Neural cell (in vitro differentiated cells): ENCODE data around the gene METAP2. TPM values are rescaled to one million over a fixed set of nuclear protein-coding genes. Genes with fewer than 3 reads are reported as not detected.

Experiments
- H2AFZ ChIP-seq: fragments of 200-600, 300-800 bp; sonication (generic), shearing (Covaris generic); 2 replicates; pipeline ENCODE4 v1.6.0; 2014; ENCODE audit warnings: low read depth, mild to moderate bottlenecking, antibody characterized with exemption, low read length, moderate library complexity
- H3F3A ChIP-seq: fragments of 200-600 bp; shearing (Covaris generic); 2 replicates; pipeline ENCODE4 v1.6.1; 2016; ENCODE audit warnings: mild to moderate bottlenecking, moderate library complexity, mixed read lengths, antibody characterized with exemption, low read length; ENCODE audit not compliant: insufficient read depth, poor library complexity, severe bottlenecking
- H3K27ac ChIP-seq: fragments of 200-600, 300-800 bp; sonication (generic), shearing (Covaris generic); 2 replicates; pipeline ENCODE4 v1.5.1; 2014; ENCODE audit warnings: mild to moderate bottlenecking, low read length, moderate library complexity
- H3K27me3 ChIP-seq: fragments of 300-800, 200-600 bp; sonication (generic), shearing (Covaris generic); 2 replicates; pipeline ENCODE4 v1.6.0; 2014; ENCODE audit warnings: mild to moderate bottlenecking, low read depth, low read length, moderate library complexity; ENCODE audit not compliant: insufficient read depth
- H3K36me3 ChIP-seq: fragments of 300-800, 200-600 bp; sonication (generic), shearing (Covaris generic); 2 replicates; pipeline ENCODE4 v1.5.1; 2014; ENCODE audit warnings: mild to moderate bottlenecking, antibody characterized with exemption, low read length, moderate library complexity; ENCODE audit not compliant: insufficient read depth
- H3K4me2 ChIP-seq: fragments of 300-800, 200-600 bp; sonication (generic), shearing (Covaris generic); 2 replicates; pipeline ENCODE4 v1.6.0; 2014; ENCODE audit warnings: mild to moderate bottlenecking, low read length
- H3K4me3 ChIP-seq: fragments of 300-800, 200-600 bp; sonication (generic), shearing (Covaris generic); 2 replicates; pipeline ENCODE4 v1.5.1; 2014; ENCODE audit warnings: mild to moderate bottlenecking, low read length, moderate library complexity
- H3K79me2 ChIP-seq: fragments of 200-600 bp; shearing (Covaris generic); replicated peaks from 2 replicates; pipeline ENCODE4 v1.6.0; 2014; ENCODE audit warnings: mild to moderate bottlenecking, low read length, moderate library complexity; ENCODE audit not compliant: insufficient read depth
- H3K9ac ChIP-seq: fragments of 300-800, 200-600 bp; sonication (generic), shearing (Covaris generic); 2 replicates; pipeline ENCODE4 v1.6.1; 2016; ENCODE audit warnings: mild to moderate bottlenecking, low read length, mixed read lengths
- H3K9me2 ChIP-seq: fragments of 200-600 bp; shearing (Covaris generic); 2 replicates; pipeline ENCODE4 v1.6.1; 2016; ENCODE audit warnings: mild to moderate bottlenecking, low read length, mixed read lengths; ENCODE audit not compliant: insufficient read depth
- H3K9me3 ChIP-seq: fragments of 200-600, 300-800 bp; sonication (generic), shearing (Covaris generic); 2 replicates; pipeline ENCODE4 v1.6.1; 2016; ENCODE audit warnings: mild to moderate bottlenecking, mixed run types, low read length, moderate library complexity, mixed read lengths
- H4K20me1 ChIP-seq: fragments of 200-600 bp; shearing (Covaris generic); 2 replicates; pipeline ENCODE4 v1.6.1; 2016; ENCODE audit warnings: mild to moderate bottlenecking, mixed run types; ENCODE audit not compliant: insufficient read depth
- EP300 ChIP-seq: fragments of 450-650 bp; conservative IDR thresholded peaks from 2 replicates; pipeline ENCODE4 v1.6.1; 2014; ENCODE audit warnings: antibody characterized with exemption, mild to moderate bottlenecking, moderate library complexity; ENCODE audit not compliant: poor library complexity, severe bottlenecking
- EZH2 ChIP-seq: fragments of 200-600, 300-800 bp; shearing (Covaris generic), sonication (generic); IDR thresholded peaks from 2 replicates; pipeline ENCODE4 v1.6.1; 2014; ENCODE audit warnings: antibody characterized with exemption, low read length, borderline replicate concordance, mild to moderate bottlenecking; ENCODE audit not compliant: insufficient read depth, poor library complexity, severe bottlenecking
- MXI1 ChIP-seq: fragments of 450-650 bp; conservative IDR thresholded peaks from 2 replicates; pipeline ENCODE4 v1.6.1; 2014; ENCODE audit warnings: antibody characterized with exemption, mild to moderate bottlenecking; ENCODE audit not compliant: poor library complexity, severe bottlenecking
- POLR2AphosphoS5 ChIP-seq: IDR thresholded peaks from 2 replicates; pipeline ENCODE4 v1.6.1; 2012
- RAD21 ChIP-seq: fragments of 450-650 bp; conservative IDR thresholded peaks from 2 replicates; pipeline ENCODE4 v1.6.1; 2014; ENCODE audit warnings: antibody characterized with exemption, mild to moderate bottlenecking, moderate library complexity
- SMC3 ChIP-seq: fragments of 450-650 bp; conservative IDR thresholded peaks from 2 replicates; pipeline ENCODE4 v1.6.1; 2014; ENCODE audit warnings: antibody characterized with exemption, mild to moderate bottlenecking, moderate library complexity; ENCODE audit not compliant: poor library complexity
- TAF1 ChIP-seq: IDR thresholded peaks from 2 replicates; pipeline ENCODE4 v1.6.1; 2012; ENCODE audit warnings: low read depth
- polyA plus RNA-seq: library from polyadenylated mRNA; depleted of rRNA; stranded (reverse); fragments of >200 nt; gene quantifications from 2 replicates; pipeline ENCODE4 v1.2.3, GENCODE V29; 2014
- TF ChIP-seq, protein P1 (sequence below): fragments of 450-650 bp; IDR thresholded peaks from 2 replicates; pipeline ENCODE4 v1.5.1; 2014; ENCODE audit warnings: antibody characterized with exemption, mild to moderate bottlenecking, moderate library complexity; ENCODE audit not compliant: poor library complexity, severe bottlenecking
- TF ChIP-seq, protein P2 (sequence below): IDR thresholded peaks from 2 replicates; pipeline ENCODE4 v1.6.1; 2012; ENCODE audit warnings: borderline replicate concordance

Gene METAP2
- polyA plus RNA-seq, 1 donor from 2014 or later: 78.0 TPM

GRCh38 chr12:95439461-95440230 is 34.3 kb upstream of the METAP2 start:
- H3K4me3 ChIP-seq: no peak overlapping the region
- H3K4me2 ChIP-seq: no peak overlapping the region
- no peaks in the 10 kb centered on the region for H3K9me2 ChIP-seq
- no peak overlapping the region for H3K27ac ChIP-seq
- no peaks in the 10 kb centered on the region for H3K27me3 ChIP-seq
- H3F3A ChIP-seq: no peaks in the 10 kb centered on the region
- no peaks in the 10 kb centered on the region for H3K36me3 ChIP-seq
- TF ChIP-seq SMC3 (no peak), EP300 (no peak), EZH2 (no peak), MXI1 (no peak), TAF1 (no peak), POLR2AphosphoS5 (no peak), RAD21 (no peak)
- TF ChIP-seq, protein P1, sequence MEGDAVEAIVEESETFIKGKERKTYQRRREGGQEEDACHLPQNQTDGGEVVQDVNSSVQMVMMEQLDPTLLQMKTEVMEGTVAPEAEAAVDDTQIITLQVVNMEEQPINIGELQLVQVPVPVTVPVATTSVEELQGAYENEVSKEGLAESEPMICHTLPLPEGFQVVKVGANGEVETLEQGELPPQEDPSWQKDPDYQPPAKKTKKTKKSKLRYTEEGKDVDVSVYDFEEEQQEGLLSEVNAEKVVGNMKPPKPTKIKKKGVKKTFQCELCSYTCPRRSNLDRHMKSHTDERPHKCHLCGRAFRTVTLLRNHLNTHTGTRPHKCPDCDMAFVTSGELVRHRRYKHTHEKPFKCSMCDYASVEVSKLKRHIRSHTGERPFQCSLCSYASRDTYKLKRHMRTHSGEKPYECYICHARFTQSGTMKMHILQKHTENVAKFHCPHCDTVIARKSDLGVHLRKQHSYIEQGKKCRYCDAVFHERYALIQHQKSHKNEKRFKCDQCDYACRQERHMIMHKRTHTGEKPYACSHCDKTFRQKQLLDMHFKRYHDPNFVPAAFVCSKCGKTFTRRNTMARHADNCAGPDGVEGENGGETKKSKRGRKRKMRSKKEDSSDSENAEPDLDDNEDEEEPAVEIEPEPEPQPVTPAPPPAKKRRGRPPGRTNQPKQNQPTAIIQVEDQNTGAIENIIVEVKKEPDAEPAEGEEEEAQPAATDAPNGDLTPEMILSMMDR: no peak
- TF ChIP-seq, protein P2, sequence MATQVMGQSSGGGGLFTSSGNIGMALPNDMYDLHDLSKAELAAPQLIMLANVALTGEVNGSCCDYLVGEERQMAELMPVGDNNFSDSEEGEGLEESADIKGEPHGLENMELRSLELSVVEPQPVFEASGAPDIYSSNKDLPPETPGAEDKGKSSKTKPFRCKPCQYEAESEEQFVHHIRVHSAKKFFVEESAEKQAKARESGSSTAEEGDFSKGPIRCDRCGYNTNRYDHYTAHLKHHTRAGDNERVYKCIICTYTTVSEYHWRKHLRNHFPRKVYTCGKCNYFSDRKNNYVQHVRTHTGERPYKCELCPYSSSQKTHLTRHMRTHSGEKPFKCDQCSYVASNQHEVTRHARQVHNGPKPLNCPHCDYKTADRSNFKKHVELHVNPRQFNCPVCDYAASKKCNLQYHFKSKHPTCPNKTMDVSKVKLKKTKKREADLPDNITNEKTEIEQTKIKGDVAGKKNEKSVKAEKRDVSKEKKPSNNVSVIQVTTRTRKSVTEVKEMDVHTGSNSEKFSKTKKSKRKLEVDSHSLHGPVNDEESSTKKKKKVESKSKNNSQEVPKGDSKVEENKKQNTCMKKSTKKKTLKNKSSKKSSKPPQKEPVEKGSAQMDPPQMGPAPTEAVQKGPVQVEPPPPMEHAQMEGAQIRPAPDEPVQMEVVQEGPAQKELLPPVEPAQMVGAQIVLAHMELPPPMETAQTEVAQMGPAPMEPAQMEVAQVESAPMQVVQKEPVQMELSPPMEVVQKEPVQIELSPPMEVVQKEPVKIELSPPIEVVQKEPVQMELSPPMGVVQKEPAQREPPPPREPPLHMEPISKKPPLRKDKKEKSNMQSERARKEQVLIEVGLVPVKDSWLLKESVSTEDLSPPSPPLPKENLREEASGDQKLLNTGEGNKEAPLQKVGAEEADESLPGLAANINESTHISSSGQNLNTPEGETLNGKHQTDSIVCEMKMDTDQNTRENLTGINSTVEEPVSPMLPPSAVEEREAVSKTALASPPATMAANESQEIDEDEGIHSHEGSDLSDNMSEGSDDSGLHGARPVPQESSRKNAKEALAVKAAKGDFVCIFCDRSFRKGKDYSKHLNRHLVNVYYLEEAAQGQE: no peak
- no peaks in the 10 kb centered on the region for H3K9me3 ChIP-seq
- no peak overlapping the region for H2AFZ ChIP-seq
- H3K79me2 ChIP-seq: no peaks in the 10 kb centered on the region
- H4K20me1 ChIP-seq: no peaks in the 10 kb centered on the region
- H3K9ac ChIP-seq: no peak overlapping the region

- no peak for TF ChIP-seq RAD21
- TF ChIP-seq, protein P2: no peak
- TF ChIP-seq, protein P1: no peak
- TF ChIP-seq EP300: no peak
- TF ChIP-seq EZH2: no peak
- TF ChIP-seq MXI1: no peak
- TF ChIP-seq POLR2AphosphoS5: no peak
- no peak for TF ChIP-seq TAF1
- TF ChIP-seq SMC3: no peak
- Histone ChIP-seq H3K79me2 (no peaks in the 10 kb centered on the region), H2AFZ (no peak overlapping the region), H3F3A (no peaks in the 10 kb centered on the region), H3K9ac (no peak overlapping the region), H3K27ac (no peak overlapping the region), H3K4me3 (no peak overlapping the region), H3K4me2 (no peak overlapping the region), H3K36me3 (no peaks in the 10 kb centered on the region), H3K9me2 (no peaks in the 10 kb centered on the region), H3K27me3 (no peaks in the 10 kb centered on the region), H4K20me1 (no peaks in the 10 kb centered on the region), H3K9me3 (no peaks in the 10 kb centered on the region)
Observed at GRCh38 chr12:95440401-95440800, 33.6 kb upstream of the METAP2 start.
